Neural progenitor cell (in vitro differentiated cells): ENCODE results near the gene SH3BGR.

ENCODE experiments used
- CTCF ChIP-seq: fragments of 200-600 bp; sonication (generic); IDR thresholded peaks from 2 replicates; pipeline ENCODE4 v1.5.1; 2017; ENCODE audit warnings: antibody characterized with exemption, mild to moderate bottlenecking
- EZH2 ChIP-seq: fragments of 200-600 bp; sonication (generic); IDR thresholded peaks from 2 replicates; pipeline ENCODE4 v1.6.1; 2017; ENCODE audit warnings: antibody characterized with exemption, mild to moderate bottlenecking, moderate library complexity
- EZH2phosphoT487 ChIP-seq: fragments of 200-600 bp; sonication (generic); IDR thresholded peaks from 2 replicates; pipeline ENCODE4 v1.6.1; 2017; ENCODE audit warnings: antibody characterized with exemption

GRCh38 chr21:39523915-39524314, 72.1 kb downstream of the SH3BGR start:
- TF ChIP-seq EZH2 = no peak
- TF ChIP-seq CTCF = no peak
- no peak for TF ChIP-seq EZH2phosphoT487
